HG03108 (cell line): ENCODE measurements around the gene PPHLN1.
"Not testable (repeated sequence)": the region's sequence is repeated elsewhere in the genome, so short reads cannot be mapped to it uniquely, and the experiment has no call there.

Experiments used
- ATAC-seq: cut with Tn5 transposase; IDR thresholded peaks from one replicate; pipeline ENCODE4 v1.9.1; 2021; ENCODE audit warnings: moderate library complexity; ENCODE audit not compliant: unreplicated experiment

PPHLN1 gene

GRCh38 chr12:42320796-42321195 is 5.2 kb upstream of the PPHLN1 start:
- ATAC-seq, result no peak

- no peak for ATAC-seq
These were observed 3.4 kb upstream of the PPHLN1 start for GRCh38 chr12:42322567-42322966.

- ATAC-seq, result no peak
These were observed 2.1 kb upstream of the PPHLN1 start for GRCh38 chr12:42323856-42324255.

- ATAC-seq, result no peak
These were observed 678 bp upstream of the PPHLN1 start for GRCh38 chr12:42325326-42325652.

- ATAC-seq, result no peak
These were observed 717 bp downstream of the PPHLN1 start for GRCh38 chr12:42326541-42327226.

- no peak for ATAC-seq
These were observed 1.2 kb downstream of the PPHLN1 start for GRCh38 chr12:42327227-42327590.

- ATAC-seq, result not testable (repeated sequence)
These were observed 4.1 kb downstream of the PPHLN1 start for GRCh38 chr12:42330097-42330496.

GRCh38 chr12:42332301-42333285 is 6.6 kb downstream of the PPHLN1 start:
- ATAC-seq, result peak; percentile 70

GRCh38 chr12:42336286-42336685 is 10.3 kb downstream of the PPHLN1 start:
- no peak for ATAC-seq

- ATAC-seq, result no peak
These were observed 12.3 kb downstream of the PPHLN1 start for GRCh38 chr12:42338280-42338679.

- ATAC-seq, result no peak
These were observed 16.1 kb downstream of the PPHLN1 start for GRCh38 chr12:42342028-42342427.

- ATAC-seq, result no peak
These were observed 17.8 kb downstream of the PPHLN1 start for GRCh38 chr12:42343721-42344120.

GRCh38 chr12:42346403-42347002 is 20.5 kb downstream of the PPHLN1 start:
- ATAC-seq, result no peak

GRCh38 chr12:42349119-42350020 is 23.4 kb downstream of the PPHLN1 start:
- ATAC-seq, result not testable (repeated sequence)

GRCh38 chr12:42350021-42350407 is 24.0 kb downstream of the PPHLN1 start:
- not testable (repeated sequence) for ATAC-seq

GRCh38 chr12:42356344-42356743 is 30.4 kb downstream of the PPHLN1 start:
- ATAC-seq, result no peak

- ATAC-seq, result peak; percentile 65
These were observed 34.9 kb downstream of the PPHLN1 start for GRCh38 chr12:42360747-42361403.

GRCh38 chr12:42361909-42362646 is 36.1 kb downstream of the PPHLN1 start:
- no peak for ATAC-seq

- ATAC-seq, result no peak
These were observed 36.8 kb downstream of the PPHLN1 start for GRCh38 chr12:42362647-42363260.
